HEK293 (cell line): ENCODE data around the gene RTP5.
A peak's percentile ranks its signal among the peaks of the same experiment; 100 is the strongest.

ENCODE experiments used
- CTCF ChIA-PET: fragments of 350-600 bp; formaldehyde crosslinking; extraction: SDS; loops from one replicate; lab custom pipeline; 2021; ENCODE audit warnings: antibody characterized with exemption; lab: Yijun Ruan, JAX
- POLR2A ChIA-PET: fragments of 300-600 bp; formaldehyde crosslinking; extraction: SDS; loops from one replicate; lab custom pipeline; 2020; ENCODE audit warnings: antibody characterized with exemption, inconsistent platforms; lab: Yijun Ruan, JAX
- H3K27ac ChIP-seq: fragments of 200-500 bp; sonication (Bioruptor generic); 2 replicates; pipeline ENCODE4 v1.5.1; 2014; ENCODE audit warnings: low read depth, low read length, control low read depth, inconsistent platforms; ENCODE audit errors: extremely low read depth
- H3K36me3 ChIP-seq, 2 experiments: fragments of 200-500 bp in 1 of 2; sonication (Bioruptor generic) in 1 of 2; 1 replicate in 1 of 2; 2 replicates in 1 of 2; pipeline ENCODE4 v1.5.1; 2014 to 2017; ENCODE audit warnings: inconsistent platforms in 2 of 2, low read length in 2 of 2; ENCODE audit not compliant: control insufficient read depth in 2 of 2, insufficient read depth in 1 of 2
- H3K4me1 ChIP-seq: fragments of 200-500 bp; sonication (Bioruptor generic); 2 replicates; pipeline ENCODE4 v1.5.1; 2014; ENCODE audit warnings: mild to moderate bottlenecking, low read length, inconsistent platforms; ENCODE audit not compliant: control insufficient read depth, insufficient read depth
- H3K4me3 ChIP-seq: 2 replicates; pipeline ENCODE4 v1.5.1; 2011; ENCODE audit warnings: low read depth, mild to moderate bottlenecking, control low read depth, low read length, moderate library complexity
- H3K9me3 ChIP-seq: fragments of 200-500 bp; sonication (Bioruptor generic); 2 replicates; pipeline ENCODE4 v1.5.1; 2014; ENCODE audit warnings: low read depth, low read length, inconsistent platforms; ENCODE audit not compliant: control insufficient read depth, insufficient read depth
- BCL11B ChIP-seq: fragments of 450-650 bp; formaldehyde crosslinking; IDR thresholded peaks from 2 replicates; pipeline ENCODE4 v1.5.1; 2016; ENCODE audit warnings: low read depth, missing biosample characterization, missing genetic modification characterization
- IKZF3 ChIP-seq: fragments of 450-650 bp; IDR thresholded peaks from 2 replicates; pipeline ENCODE4 v1.5.0; 2018; ENCODE audit warnings: missing biosample characterization, mild to moderate bottlenecking, missing genetic modification characterization, moderate library complexity
- KLF8 ChIP-seq: fragments of 450-650 bp; formaldehyde crosslinking; IDR thresholded peaks from 2 replicates; pipeline ENCODE4 v1.5.1; 2016; ENCODE audit warnings: missing biosample characterization, missing genetic modification characterization
- REPIN1 ChIP-seq: fragments of 450-650 bp; formaldehyde crosslinking; IDR thresholded peaks from 2 replicates; pipeline ENCODE4 v1.5.1; 2017; ENCODE audit warnings: missing biosample characterization, missing genetic modification characterization, low read depth
- YY2 ChIP-seq: fragments of 450-650 bp; formaldehyde crosslinking; IDR thresholded peaks from 2 replicates; pipeline ENCODE4 v1.5.1; 2016; ENCODE audit warnings: missing biosample characterization, missing genetic modification characterization
- ZEB2 ChIP-seq: fragments of 450-650 bp; formaldehyde crosslinking; IDR thresholded peaks from 2 replicates; pipeline ENCODE4 v1.5.1; 2016; ENCODE audit warnings: missing biosample characterization, missing genetic modification characterization
- ZNF302 ChIP-seq: fragments of 450-650 bp; formaldehyde crosslinking; IDR thresholded peaks from 2 replicates; pipeline ENCODE4 v1.5.1; 2016; ENCODE audit warnings: missing biosample characterization, missing genetic modification characterization, low read depth
- ZNF37A ChIP-seq: fragments of 450-650 bp; IDR thresholded peaks from 2 replicates; pipeline ENCODE4 v1.5.1; 2018; ENCODE audit warnings: missing biosample characterization, missing genetic modification characterization
- ZNF48 ChIP-seq: fragments of 450-650 bp; formaldehyde crosslinking; IDR thresholded peaks from 2 replicates; pipeline ENCODE4 v1.5.1; 2016; ENCODE audit warnings: missing biosample characterization, missing genetic modification characterization
- ZNF501 ChIP-seq: fragments of 450-650 bp; formaldehyde crosslinking; IDR thresholded peaks from 2 replicates; pipeline ENCODE4 v1.5.1; 2016; ENCODE audit warnings: missing biosample characterization, missing genetic modification characterization
- ZNF561 ChIP-seq: fragments of 450-650 bp; IDR thresholded peaks from 2 replicates; pipeline ENCODE4 v1.5.1; 2018; ENCODE audit warnings: missing biosample characterization, missing genetic modification characterization, borderline replicate concordance
- ZNF571 ChIP-seq: fragments of 450-650 bp; formaldehyde crosslinking; IDR thresholded peaks from 2 replicates; pipeline ENCODE4 v1.5.0; 2017; ENCODE audit warnings: missing biosample characterization, missing genetic modification characterization
- ZNF585B ChIP-seq: fragments of 450-650 bp; formaldehyde crosslinking; IDR thresholded peaks from 2 replicates; pipeline ENCODE4 v1.5.1; 2016; ENCODE audit warnings: missing biosample characterization, missing genetic modification characterization
- ZNF600 ChIP-seq: fragments of 450-650 bp; formaldehyde crosslinking; IDR thresholded peaks from 2 replicates; pipeline ENCODE4 v1.5.1; 2016; ENCODE audit warnings: missing biosample characterization, missing genetic modification characterization
- ZNF658 ChIP-seq: fragments of 450-650 bp; formaldehyde crosslinking; IDR thresholded peaks from 2 replicates; pipeline ENCODE4; 2016; ENCODE audit warnings: missing biosample characterization, missing genetic modification characterization
- ZNF777 ChIP-seq: fragments of 450-650 bp; formaldehyde crosslinking; IDR thresholded peaks from 2 replicates; pipeline ENCODE4 v1.5.1; 2017; ENCODE audit warnings: missing biosample characterization, missing genetic modification characterization, borderline replicate concordance
- ZNF791 ChIP-seq: fragments of 450-650 bp; formaldehyde crosslinking; IDR thresholded peaks from 2 replicates; pipeline ENCODE4 v1.5.1; 2016; ENCODE audit warnings: missing biosample characterization, missing genetic modification characterization
- TF ChIP-seq, protein P1 (sequence below): fragments of 450-650 bp; formaldehyde crosslinking; IDR thresholded peaks from 2 replicates; pipeline ENCODE4 v1.5.1; 2016; ENCODE audit warnings: missing biosample characterization, missing genetic modification characterization
- TF ChIP-seq, protein P2 (sequence below): fragments of 450-650 bp; formaldehyde crosslinking; IDR thresholded peaks from 2 replicates; pipeline ENCODE4 v1.5.1; 2016; ENCODE audit warnings: missing biosample characterization, missing genetic modification characterization
- TF ChIP-seq, protein P3 (sequence below): fragments of 450-650 bp; formaldehyde crosslinking; IDR thresholded peaks from 2 replicates; pipeline ENCODE4 v1.5.1; 2016; ENCODE audit warnings: missing biosample characterization, missing genetic modification characterization
- TF ChIP-seq, protein P4 (sequence below): fragments of 450-650 bp; formaldehyde crosslinking; IDR thresholded peaks from 2 replicates; pipeline ENCODE4 v1.5.1; 2016; ENCODE audit warnings: missing biosample characterization, missing genetic modification characterization
- TF ChIP-seq, protein P5 (sequence below): fragments of 450-650 bp; formaldehyde crosslinking; IDR thresholded peaks from 2 replicates; pipeline ENCODE4 v1.5.1; 2016; ENCODE audit warnings: missing biosample characterization, missing genetic modification characterization

RTP5 gene

DNA sequence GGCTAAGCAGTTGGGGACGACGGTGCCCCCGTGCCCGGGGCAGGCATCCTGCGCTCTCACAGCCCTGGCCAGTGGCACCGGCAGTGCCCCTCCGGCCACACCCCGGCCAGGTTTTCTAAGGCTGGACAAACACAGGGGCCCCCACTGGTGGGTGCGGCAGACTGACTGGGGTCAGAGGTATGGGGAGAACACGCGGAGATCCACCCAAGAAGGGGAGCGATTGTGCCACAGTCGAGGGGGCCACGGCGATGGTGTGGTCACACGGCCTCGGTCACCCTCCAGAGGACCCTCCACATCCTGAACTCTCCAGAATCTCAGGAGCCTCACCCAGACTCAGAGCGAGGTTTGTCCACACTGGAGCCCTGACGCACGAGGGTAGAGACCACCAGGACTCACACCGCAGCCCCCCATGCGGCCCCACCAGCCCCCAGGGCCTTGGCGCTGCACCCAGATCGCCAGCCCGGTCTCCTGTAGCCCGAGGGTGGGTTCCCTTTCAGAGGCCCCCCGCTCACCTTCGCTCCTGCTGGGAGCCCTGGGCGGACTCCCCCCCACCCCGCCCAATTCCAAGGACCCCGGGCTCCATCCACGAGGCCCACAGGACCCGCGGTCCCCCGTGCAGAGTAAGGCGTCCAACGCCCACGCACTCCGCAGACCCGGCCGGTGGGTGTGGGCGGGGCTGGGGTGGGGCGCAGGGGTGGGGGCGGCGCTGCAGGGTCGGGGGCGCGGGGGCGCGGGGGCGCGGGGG is 26.0 kb upstream of the RTP5 start:
- CTCF ChIA-PET: interaction anchor here (0.7 kb wide), 1 partner anchor 741 kb away, joined by 3 read pairs; the partner anchor contains the start of gene MTERF4
- POLR2A ChIA-PET: interaction anchor here (0.6 to 1.4 kb wide), 3 partner anchors 8 to 10 kb away, joined by 4 read pairs; no protein-coding TSS in a partner anchor
- TF ChIP-seq ZNF501 (tag by site-specific recombination) (no peak), ZNF48 (tag by site-specific recombination) (no peak), ZNF37A (tag by site-specific recombination) (no peak)
- TF ChIP-seq, protein P1, sequence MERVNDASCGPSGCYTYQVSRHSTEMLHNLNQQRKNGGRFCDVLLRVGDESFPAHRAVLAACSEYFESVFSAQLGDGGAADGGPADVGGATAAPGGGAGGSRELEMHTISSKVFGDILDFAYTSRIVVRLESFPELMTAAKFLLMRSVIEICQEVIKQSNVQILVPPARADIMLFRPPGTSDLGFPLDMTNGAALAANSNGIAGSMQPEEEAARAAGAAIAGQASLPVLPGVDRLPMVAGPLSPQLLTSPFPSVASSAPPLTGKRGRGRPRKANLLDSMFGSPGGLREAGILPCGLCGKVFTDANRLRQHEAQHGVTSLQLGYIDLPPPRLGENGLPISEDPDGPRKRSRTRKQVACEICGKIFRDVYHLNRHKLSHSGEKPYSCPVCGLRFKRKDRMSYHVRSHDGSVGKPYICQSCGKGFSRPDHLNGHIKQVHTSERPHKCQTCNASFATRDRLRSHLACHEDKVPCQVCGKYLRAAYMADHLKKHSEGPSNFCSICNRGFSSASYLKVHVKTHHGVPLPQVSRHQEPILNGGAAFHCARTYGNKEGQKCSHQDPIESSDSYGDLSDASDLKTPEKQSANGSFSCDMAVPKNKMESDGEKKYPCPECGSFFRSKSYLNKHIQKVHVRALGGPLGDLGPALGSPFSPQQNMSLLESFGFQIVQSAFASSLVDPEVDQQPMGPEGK (tag by site-specific recombination): no peak
- H3K4me3 ChIP-seq: no peak overlapping the region
- no peaks in the 10 kb centered on the region for H3K36me3 ChIP-seq
- no peaks in the 10 kb centered on the region for H3K9me3 ChIP-seq
- no peaks in the 10 kb centered on the region for H3K4me1 ChIP-seq
- H3K27ac ChIP-seq: no peak overlapping the region

DNA sequence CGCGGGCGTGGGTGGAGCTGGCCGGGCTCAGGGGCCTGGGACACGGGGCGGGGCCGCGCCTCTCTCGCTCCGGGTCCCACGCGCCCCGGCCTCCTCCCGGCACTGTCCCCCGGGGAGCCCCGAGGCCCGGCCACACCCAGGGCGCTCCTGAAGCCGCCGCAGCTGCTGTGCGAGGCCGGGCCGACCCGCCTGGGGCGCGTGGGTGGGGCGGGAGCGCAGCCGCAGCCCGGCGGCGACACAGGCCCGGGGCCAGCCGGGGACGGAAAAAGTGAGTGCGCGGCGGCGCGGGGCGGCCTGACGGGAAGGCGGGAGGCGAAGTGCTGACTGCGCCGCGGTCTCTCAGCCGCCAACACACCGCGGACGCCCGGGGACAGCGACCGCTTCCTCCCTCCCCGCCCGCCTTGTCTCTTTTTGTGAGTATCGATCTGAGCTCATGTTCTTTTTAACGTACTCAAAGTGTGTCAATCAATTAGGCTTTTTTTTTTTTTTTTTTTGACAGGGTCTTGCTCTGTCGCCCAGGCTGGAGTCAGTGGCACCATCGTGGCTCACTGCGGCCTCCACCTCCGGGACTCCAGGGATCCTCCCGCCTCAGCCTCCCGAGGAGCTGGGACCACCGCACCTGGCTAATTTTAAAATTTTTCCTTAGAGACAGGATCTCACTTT is 25.3 kb upstream of the RTP5 start:
- CTCF ChIA-PET: interaction anchor here (0.6 to 0.7 kb wide), 2 partner anchors 14 to 742 kb away, joined by 3 to 4 read pairs; partner anchors contain the start of gene MTERF4
- TF ChIP-seq ZNF658 (tag by site-specific recombination) (no peak), YY2 (tag by site-specific recombination) (no peak), ZNF571 (no peak), KLF8 (tag by site-specific recombination) (0 out of 2 replicates have a peak, but pooled peaks have one; percentile 38), ZNF791 (tag by site-specific recombination) (no peak), REPIN1 (tag by site-specific recombination) (no peak), ZNF561 (tag by site-specific recombination) (peak; percentile 28; the same call in 1 of the 2 replicates), IKZF3 (tag by site-specific recombination) (0 out of 2 replicates have a peak, but pooled peaks have one; percentile 16), BCL11B (tag by site-specific recombination) (no peak), ZNF777 (tag by site-specific recombination) (no peak), ZNF302 (tag by site-specific recombination) (no peak), ZNF585B (tag by site-specific recombination) (no peak), ZNF600 (tag by site-specific recombination) (0 out of 2 replicates have a peak, but pooled peaks have one; percentile 25), ZEB2 (0 out of 2 replicates have a peak, but pooled peaks have one; percentile 24)
- TF ChIP-seq, protein P2, sequence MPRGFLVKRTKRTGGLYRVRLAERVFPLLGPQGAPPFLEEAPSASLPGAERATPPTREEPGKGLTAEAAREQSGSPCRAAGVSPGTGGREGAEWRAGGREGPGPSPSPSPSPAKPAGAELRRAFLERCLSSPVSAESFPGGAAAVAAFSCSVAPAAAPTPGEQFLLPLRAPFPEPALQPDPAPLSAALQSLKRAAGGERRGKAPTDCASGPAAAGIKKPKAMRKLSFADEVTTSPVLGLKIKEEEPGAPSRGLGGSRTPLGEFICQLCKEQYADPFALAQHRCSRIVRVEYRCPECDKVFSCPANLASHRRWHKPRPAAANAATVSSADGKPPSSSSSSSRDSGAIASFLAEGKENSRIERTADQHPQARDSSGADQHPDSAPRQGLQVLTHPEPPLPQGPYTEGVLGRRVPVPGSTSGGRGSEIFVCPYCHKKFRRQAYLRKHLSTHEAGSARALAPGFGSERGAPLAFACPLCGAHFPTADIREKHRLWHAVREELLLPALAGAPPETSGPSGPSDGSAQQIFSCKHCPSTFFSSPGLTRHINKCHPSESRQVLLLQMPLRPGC (tag by site-specific recombination): no peak
- TF ChIP-seq, protein P3, sequence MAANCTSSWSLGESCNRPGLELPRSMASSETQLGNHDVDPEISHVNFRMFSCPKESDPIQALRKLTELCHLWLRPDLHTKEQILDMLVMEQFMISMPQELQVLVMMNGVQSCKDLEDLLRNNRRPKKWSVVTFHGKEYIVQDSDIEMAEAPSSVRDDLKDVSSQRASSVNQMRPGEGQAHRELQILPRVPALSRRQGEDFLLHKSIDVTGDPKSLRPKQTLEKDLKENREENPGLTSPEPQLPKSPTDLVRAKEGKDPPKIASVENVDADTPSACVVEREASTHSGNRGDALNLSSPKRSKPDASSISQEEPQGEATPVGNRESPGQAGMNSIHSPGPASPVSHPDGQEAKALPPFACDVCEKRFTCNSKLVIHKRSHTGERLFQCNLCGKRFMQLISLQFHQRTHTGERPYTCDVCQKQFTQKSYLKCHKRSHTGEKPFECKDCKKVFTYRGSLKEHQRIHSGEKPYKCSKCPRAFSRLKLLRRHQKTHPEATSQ (tag by site-specific recombination): no peak
- TF ChIP-seq, protein P4, sequence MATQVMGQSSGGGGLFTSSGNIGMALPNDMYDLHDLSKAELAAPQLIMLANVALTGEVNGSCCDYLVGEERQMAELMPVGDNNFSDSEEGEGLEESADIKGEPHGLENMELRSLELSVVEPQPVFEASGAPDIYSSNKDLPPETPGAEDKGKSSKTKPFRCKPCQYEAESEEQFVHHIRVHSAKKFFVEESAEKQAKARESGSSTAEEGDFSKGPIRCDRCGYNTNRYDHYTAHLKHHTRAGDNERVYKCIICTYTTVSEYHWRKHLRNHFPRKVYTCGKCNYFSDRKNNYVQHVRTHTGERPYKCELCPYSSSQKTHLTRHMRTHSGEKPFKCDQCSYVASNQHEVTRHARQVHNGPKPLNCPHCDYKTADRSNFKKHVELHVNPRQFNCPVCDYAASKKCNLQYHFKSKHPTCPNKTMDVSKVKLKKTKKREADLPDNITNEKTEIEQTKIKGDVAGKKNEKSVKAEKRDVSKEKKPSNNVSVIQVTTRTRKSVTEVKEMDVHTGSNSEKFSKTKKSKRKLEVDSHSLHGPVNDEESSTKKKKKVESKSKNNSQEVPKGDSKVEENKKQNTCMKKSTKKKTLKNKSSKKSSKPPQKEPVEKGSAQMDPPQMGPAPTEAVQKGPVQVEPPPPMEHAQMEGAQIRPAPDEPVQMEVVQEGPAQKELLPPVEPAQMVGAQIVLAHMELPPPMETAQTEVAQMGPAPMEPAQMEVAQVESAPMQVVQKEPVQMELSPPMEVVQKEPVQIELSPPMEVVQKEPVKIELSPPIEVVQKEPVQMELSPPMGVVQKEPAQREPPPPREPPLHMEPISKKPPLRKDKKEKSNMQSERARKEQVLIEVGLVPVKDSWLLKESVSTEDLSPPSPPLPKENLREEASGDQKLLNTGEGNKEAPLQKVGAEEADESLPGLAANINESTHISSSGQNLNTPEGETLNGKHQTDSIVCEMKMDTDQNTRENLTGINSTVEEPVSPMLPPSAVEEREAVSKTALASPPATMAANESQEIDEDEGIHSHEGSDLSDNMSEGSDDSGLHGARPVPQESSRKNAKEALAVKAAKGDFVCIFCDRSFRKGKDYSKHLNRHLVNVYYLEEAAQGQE (tag by site-specific recombination): peak; percentile 46; the same call in 1 of the 2 replicates
- TF ChIP-seq, protein P5, sequence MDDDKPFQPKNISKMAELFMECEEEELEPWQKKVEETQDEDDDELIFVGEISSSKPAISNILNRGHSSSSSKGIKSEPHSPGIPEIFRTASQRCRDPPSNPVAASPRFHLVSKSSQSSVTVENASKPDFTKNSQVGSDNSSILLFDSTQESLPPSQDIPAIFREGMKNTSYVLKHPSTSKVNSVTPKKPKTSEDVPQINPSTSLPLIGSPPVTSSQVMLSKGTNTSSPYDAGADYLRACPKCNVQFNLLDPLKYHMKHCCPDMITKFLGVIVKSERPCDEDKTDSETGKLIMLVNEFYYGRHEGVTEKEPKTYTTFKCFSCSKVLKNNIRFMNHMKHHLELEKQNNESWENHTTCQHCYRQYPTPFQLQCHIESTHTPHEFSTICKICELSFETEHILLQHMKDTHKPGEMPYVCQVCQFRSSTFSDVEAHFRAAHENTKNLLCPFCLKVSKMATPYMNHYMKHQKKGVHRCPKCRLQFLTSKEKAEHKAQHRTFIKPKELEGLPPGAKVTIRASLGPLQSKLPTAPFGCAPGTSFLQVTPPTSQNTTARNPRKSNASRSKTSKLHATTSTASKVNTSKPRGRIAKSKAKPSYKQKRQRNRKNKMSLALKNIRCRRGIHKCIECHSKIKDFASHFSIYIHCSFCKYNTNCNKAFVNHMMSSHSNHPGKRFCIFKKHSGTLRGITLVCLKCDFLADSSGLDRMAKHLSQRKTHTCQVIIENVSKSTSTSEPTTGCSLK: no peak

More for the DNA sequence above, 25.3 kb upstream of the RTP5 start:
- Histone ChIP-seq H3K4me1 (no peaks in the 10 kb centered on the region), H3K9me3 (no peaks in the 10 kb centered on the region), H3K27ac (peak overlapping the region; percentile 46; the same call in 1 of the 2 replicates), H3K4me3 (peak overlapping the region; percentile 6), H3K36me3 (no peaks in the 10 kb centered on the region)
- POLR2A ChIA-PET: interaction anchor here (0.6 to 1.4 kb wide), 7 partner anchors 8 to 426 kb away, joined by 3 to 7 read pairs (median 4); no protein-coding TSS in a partner anchor
